OCI-LY3 (cell line): ENCODE measurements around the gene CEP85L.

Source experiments
- H2AFZ ChIP-seq: fragments of 200-600, 300-600 bp; shearing (Covaris generic); 2 replicates; pipeline ENCODE4 v1.6.0; 2014; ENCODE audit warnings: antibody characterized with exemption, low read depth, low read length
- H3K27ac ChIP-seq: fragments of 200-600, 300-600 bp; sonication (generic); 2 replicates; pipeline ENCODE4 v1.5.1; 2014; ENCODE audit warnings: mild to moderate bottlenecking, low read length, moderate library complexity, mixed read lengths
- H3K27me3 ChIP-seq: fragments of 200-600, 300-600 bp; sonication (generic); 2 replicates; pipeline ENCODE4 v1.6.1; 2014; ENCODE audit warnings: low read depth, low read length, mixed read lengths
- H3K36me3 ChIP-seq: fragments of 200-600, 300-600 bp; sonication (generic); replicated peaks from 2 replicates; pipeline ENCODE3; 2014; ENCODE audit warnings: low read depth, low read length, mixed read lengths
- H3K4me1 ChIP-seq: fragments of 300-600, 200-600 bp; sonication (generic); 2 replicates; pipeline ENCODE4 v1.6.1; 2014; ENCODE audit warnings: low read length, mixed read lengths
- H3K4me2 ChIP-seq: fragments of 200-600, 300-600 bp; sonication (generic); 2 replicates; pipeline ENCODE4 v1.6.1; 2014; ENCODE audit warnings: low read length, mixed read lengths
- H3K4me3 ChIP-seq: fragments of 300-600, 200-600 bp; sonication (generic); 2 replicates; pipeline ENCODE4 v1.5.1; 2014; ENCODE audit warnings: antibody characterized with exemption, mild to moderate bottlenecking, low read length, moderate library complexity
- H3K79me2 ChIP-seq: fragments of 300-600, 200-600 bp; shearing (Covaris generic); 2 replicates; pipeline ENCODE4 v1.6.1; 2014; ENCODE audit warnings: mild to moderate bottlenecking, low read length, mixed read lengths
- H3K9ac ChIP-seq: fragments of 300-600, 200-600 bp; shearing (Covaris generic); 2 replicates; pipeline ENCODE4 v1.6.0; 2014; ENCODE audit warnings: mild to moderate bottlenecking, low read length, moderate library complexity
- H3K9me3 ChIP-seq: fragments of 200-600, 300-600 bp; shearing (Covaris generic); 2 replicates; pipeline ENCODE4 v1.6.1; 2014; ENCODE audit warnings: low read length, mixed read lengths; ENCODE audit not compliant: insufficient read depth
- H4K20me1 ChIP-seq: fragments of 200-600, 300-600 bp; sonication (generic); 2 replicates; pipeline ENCODE4 v1.6.1; 2016; ENCODE audit warnings: low read length, mixed read lengths; ENCODE audit not compliant: insufficient read depth
- CTCF ChIP-seq: fragments of 200-600, 300-600 bp; sonication (generic); IDR thresholded peaks from 2 replicates; pipeline ENCODE4 v1.5.1; 2014; ENCODE audit warnings: antibody characterized with exemption, low read length, low read depth
- EZH2phosphoT487 ChIP-seq: fragments of 200-600 bp; shearing (Covaris generic); IDR thresholded peaks from 2 replicates; pipeline ENCODE4 v1.6.1; 2018; ENCODE audit warnings: antibody characterized with exemption, mixed run types, low read depth

The CEP85L gene

GRCh38 chr6:118579786-118580185 lies 71.6 kb downstream of the CEP85L start:
- Histone ChIP-seq H4K20me1 (no peaks in the 10 kb centered on the region), H3K9me3 (no peaks in the 10 kb centered on the region), H3K36me3 (peaks cover 3% of the 10 kb centered on the region), H3K27ac (no peak overlapping the region), H3K4me2 (no peak overlapping the region), H2AFZ (no peak overlapping the region), H3K27me3 (no peaks in the 10 kb centered on the region), H3K4me3 (no peak overlapping the region), H3K9ac (no peak overlapping the region), H3K4me1 (peaks cover 2% of the 10 kb centered on the region; the same call in 1 of the 2 replicates), H3K79me2 (no peaks in the 10 kb centered on the region)
- no peak for TF ChIP-seq EZH2phosphoT487
- no peak for TF ChIP-seq CTCF

GRCh38 chr6:118578617-118579016 lies 72.8 kb downstream of the CEP85L start:
- no peak for TF ChIP-seq CTCF
- no peak for TF ChIP-seq EZH2phosphoT487
- Histone ChIP-seq H3K79me2 (no peaks in the 10 kb centered on the region), H3K36me3 (peaks cover 9% of the 10 kb centered on the region), H3K9me3 (no peaks in the 10 kb centered on the region), H3K27me3 (no peaks in the 10 kb centered on the region), H3K4me3 (no peak overlapping the region), H3K9ac (no peak overlapping the region), H3K27ac (no peak overlapping the region), H3K4me2 (no peak overlapping the region), H3K4me1 (peaks cover 2% of the 10 kb centered on the region; the same call in 1 of the 2 replicates), H2AFZ (no peak overlapping the region), H4K20me1 (no peaks in the 10 kb centered on the region)

GRCh38 chr6:118577972-118578371 lies 73.4 kb downstream of the CEP85L start:
- Histone ChIP-seq H3K4me2 (no peak overlapping the region), H3K4me3 (no peak overlapping the region), H3K27me3 (no peaks in the 10 kb centered on the region), H3K79me2 (no peaks in the 10 kb centered on the region), H2AFZ (no peak overlapping the region), H3K9me3 (no peaks in the 10 kb centered on the region), H3K27ac (no peak overlapping the region), H4K20me1 (no peaks in the 10 kb centered on the region), H3K4me1 (peaks cover 2% of the 10 kb centered on the region; the same call in 1 of the 2 replicates), H3K9ac (no peak overlapping the region), H3K36me3 (peaks cover 9% of the 10 kb centered on the region)
- no peak for TF ChIP-seq CTCF
- no peak for TF ChIP-seq EZH2phosphoT487

- H3K27ac ChIP-seq: no peak overlapping the region
- no peaks in the 10 kb centered on the region for H3K4me1 ChIP-seq
- H3K9ac ChIP-seq: no peak overlapping the region
- H3K4me2 ChIP-seq: no peak overlapping the region
- no peaks in the 10 kb centered on the region for H3K27me3 ChIP-seq
- no peak overlapping the region for H2AFZ ChIP-seq
- H3K36me3 ChIP-seq: peaks cover 9% of the 10 kb centered on the region
- no peaks in the 10 kb centered on the region for H3K9me3 ChIP-seq
- H4K20me1 ChIP-seq: no peaks in the 10 kb centered on the region
- H3K4me3 ChIP-seq: no peak overlapping the region
- TF ChIP-seq EZH2phosphoT487: no peak
- no peak for TF ChIP-seq CTCF
- H3K79me2 ChIP-seq: no peaks in the 10 kb centered on the region
Observed at GRCh38 chr6:118574051-118574865, 77.1 kb downstream of the CEP85L start.
